Parathyroid adenoma (tissue), 2 donors: ENCODE data around the gene NTF3.

Experiments
- H2AFZ ChIP-seq: fragments of 300-600 bp; sonication (generic); one replicate; pipeline ENCODE4 v1.7.0; 2017; ENCODE audit warnings: antibody characterized with exemption, mild to moderate bottlenecking
- H3K27ac ChIP-seq: fragments of 300-600 bp; sonication (generic); one replicate; pipeline ENCODE4 v1.7.0; 2017
- H3K27me3 ChIP-seq: fragments of 300-600 bp; sonication (generic); one replicate; pipeline ENCODE4 v1.7.0; 2017; ENCODE audit warnings: low read length; ENCODE audit not compliant: control insufficient read depth, insufficient read depth
- H3K36me3 ChIP-seq: fragments of 300-600 bp; sonication (generic); one replicate; pipeline ENCODE4 v1.7.0; 2017; ENCODE audit warnings: low read length; ENCODE audit not compliant: control insufficient read depth, insufficient read depth
- H3K4me1 ChIP-seq: fragments of 300-600 bp; sonication (generic); one replicate; pipeline ENCODE4 v1.7.0; 2017; ENCODE audit warnings: control low read depth
- H3K4me2 ChIP-seq: fragments of 300-600 bp; sonication (generic); one replicate; pipeline ENCODE4 v1.7.0; 2017; ENCODE audit warnings: low read length
- H3K4me3 ChIP-seq: fragments of 300-600 bp; sonication (generic); one replicate; pipeline ENCODE4 v1.7.0; 2017; ENCODE audit warnings: low read depth, low read length
- H3K79me2 ChIP-seq: fragments of 300-600 bp; sonication (generic); one replicate; pipeline ENCODE4 v1.7.0; 2017; ENCODE audit warnings: control low read depth
- H3K9ac ChIP-seq: fragments of 300-600 bp; sonication (generic); one replicate; pipeline ENCODE4 v1.7.0; 2017; ENCODE audit warnings: mild to moderate bottlenecking
- H3K9me3 ChIP-seq: fragments of 300-600 bp; sonication (generic); one replicate; pipeline ENCODE4 v1.7.0; 2017; ENCODE audit warnings: low read length; ENCODE audit not compliant: control insufficient read depth
- TF ChIP-seq, protein P1 (sequence below): fragments of 300-600 bp; sonication (generic); IDR thresholded peaks from one replicate; pipeline ENCODE4 v1.7.0; 2017; ENCODE audit warnings: antibody characterized with exemption, mild to moderate bottlenecking
- donor health status: primary hyperparathyroidism.

NTF3 gene

DNA sequence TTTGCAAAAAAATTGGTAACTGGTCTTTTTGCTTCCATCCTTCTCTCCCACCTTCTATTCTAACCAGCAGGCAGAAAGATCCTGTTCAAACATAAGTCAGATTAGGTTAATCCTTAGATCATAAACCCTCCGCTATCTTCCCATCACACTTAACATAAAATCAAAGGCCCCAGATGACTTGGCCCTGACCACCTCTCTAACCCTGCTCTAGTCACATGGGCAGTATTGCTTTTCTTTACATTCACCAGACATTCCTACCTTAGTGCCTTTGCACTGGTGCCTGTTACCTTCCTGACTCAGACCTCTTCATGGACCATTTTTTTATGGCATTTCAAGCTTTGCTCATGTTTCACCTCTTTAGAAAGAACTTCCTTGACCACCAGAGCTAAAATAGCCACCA lies 83.5 kb downstream of the NTF3 start:
- TF ChIP-seq, protein P1, sequence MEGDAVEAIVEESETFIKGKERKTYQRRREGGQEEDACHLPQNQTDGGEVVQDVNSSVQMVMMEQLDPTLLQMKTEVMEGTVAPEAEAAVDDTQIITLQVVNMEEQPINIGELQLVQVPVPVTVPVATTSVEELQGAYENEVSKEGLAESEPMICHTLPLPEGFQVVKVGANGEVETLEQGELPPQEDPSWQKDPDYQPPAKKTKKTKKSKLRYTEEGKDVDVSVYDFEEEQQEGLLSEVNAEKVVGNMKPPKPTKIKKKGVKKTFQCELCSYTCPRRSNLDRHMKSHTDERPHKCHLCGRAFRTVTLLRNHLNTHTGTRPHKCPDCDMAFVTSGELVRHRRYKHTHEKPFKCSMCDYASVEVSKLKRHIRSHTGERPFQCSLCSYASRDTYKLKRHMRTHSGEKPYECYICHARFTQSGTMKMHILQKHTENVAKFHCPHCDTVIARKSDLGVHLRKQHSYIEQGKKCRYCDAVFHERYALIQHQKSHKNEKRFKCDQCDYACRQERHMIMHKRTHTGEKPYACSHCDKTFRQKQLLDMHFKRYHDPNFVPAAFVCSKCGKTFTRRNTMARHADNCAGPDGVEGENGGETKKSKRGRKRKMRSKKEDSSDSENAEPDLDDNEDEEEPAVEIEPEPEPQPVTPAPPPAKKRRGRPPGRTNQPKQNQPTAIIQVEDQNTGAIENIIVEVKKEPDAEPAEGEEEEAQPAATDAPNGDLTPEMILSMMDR, result no peak
- Histone ChIP-seq H3K27ac (no peak overlapping the region), H3K9ac (no peak overlapping the region), H3K27me3 (peaks cover 4% of the 10 kb centered on the region), H2AFZ (no peak overlapping the region), H3K9me3 (no peaks in the 10 kb centered on the region), H3K4me1 (no peaks in the 10 kb centered on the region), H3K79me2 (no peaks in the 10 kb centered on the region), H3K36me3 (no peaks in the 10 kb centered on the region), H3K4me2 (no peak overlapping the region), H3K4me3 (no peak overlapping the region)

GRCh38 chr12:5516371-5517241 lies 84.7 kb downstream of the NTF3 start:
- Histone ChIP-seq H3K9me3 (no peaks in the 10 kb centered on the region), H3K27ac (no peak overlapping the region), H3K4me2 (no peak overlapping the region), H3K4me1 (no peaks in the 10 kb centered on the region), H2AFZ (no peak overlapping the region), H3K9ac (no peak overlapping the region), H3K27me3 (peaks cover 4% of the 10 kb centered on the region), H3K4me3 (no peak overlapping the region), H3K36me3 (no peaks in the 10 kb centered on the region), H3K79me2 (no peaks in the 10 kb centered on the region)
- TF ChIP-seq, protein P1, result no peak

GRCh38 chr12:5518584-5519365 lies 86.9 kb downstream of the NTF3 start:
- no peaks in the 10 kb centered on the region for H3K27me3 ChIP-seq
- H3K4me1 ChIP-seq, result no peaks in the 10 kb centered on the region
- H3K27ac ChIP-seq, result no peak overlapping the region
- no peak overlapping the region for H2AFZ ChIP-seq
- no peak overlapping the region for H3K9ac ChIP-seq
- no peaks in the 10 kb centered on the region for H3K79me2 ChIP-seq
- TF ChIP-seq, protein P1, result no peak
- no peak overlapping the region for H3K4me2 ChIP-seq
- H3K4me3 ChIP-seq, result no peak overlapping the region
- no peaks in the 10 kb centered on the region for H3K9me3 ChIP-seq
- H3K36me3 ChIP-seq, result no peaks in the 10 kb centered on the region

DNA sequence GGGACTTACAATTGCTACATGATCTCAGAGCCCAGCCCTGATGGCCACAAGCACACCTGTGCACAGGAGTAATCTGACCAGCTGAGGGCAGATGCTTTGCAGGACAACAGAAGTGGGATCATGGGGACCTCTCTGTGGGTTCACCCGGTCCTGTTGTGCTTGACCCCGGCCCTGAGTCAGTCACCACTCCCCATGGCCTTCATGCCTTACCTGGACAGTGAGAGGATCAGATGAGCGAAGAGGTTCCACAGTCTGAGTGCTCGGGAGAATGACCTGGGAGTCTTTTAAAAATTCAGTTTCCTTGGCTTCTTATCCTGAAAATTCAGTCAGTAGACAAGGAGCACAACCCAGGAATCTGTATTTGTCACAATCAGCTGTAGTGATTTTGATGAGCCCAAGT lies 88.1 kb downstream of the NTF3 start:
- H3K79me2 ChIP-seq, result no peaks in the 10 kb centered on the region
- H3K36me3 ChIP-seq, result no peaks in the 10 kb centered on the region
- no peak overlapping the region for H2AFZ ChIP-seq
- H3K4me2 ChIP-seq, result no peak overlapping the region
- H3K27ac ChIP-seq, result no peak overlapping the region
- H3K9me3 ChIP-seq, result no peaks in the 10 kb centered on the region
- H3K4me3 ChIP-seq, result no peak overlapping the region
- no peaks in the 10 kb centered on the region for H3K27me3 ChIP-seq
- H3K4me1 ChIP-seq, result no peaks in the 10 kb centered on the region
- no peak overlapping the region for H3K9ac ChIP-seq
- TF ChIP-seq, protein P1, result no peak
